HepG2 (cell line): ENCODE results near the gene KATNB1. TPM values are rescaled to one million over a fixed set of nuclear protein-coding genes. Genes with fewer than 3 reads are reported as not detected.
A peak's percentile ranks its signal among the peaks of the same experiment; 100 is the strongest.

ENCODE experiments used
- ATAC-seq: fragments of 200-7000 bp; cut with Tn5 transposase; 3 replicates; pipeline ENCODE4 v1.9.1; 2020; ENCODE audit warnings: mild to moderate bottlenecking, moderate library complexity
- BruUV-seq: library from RNA; stranded (reverse); fragments of 400-500 nt; replicated peaks from 2 replicates; lab custom pipeline; 2021; lab: Mats Ljungman, UMichigan
- CTCF ChIA-PET: fragments of 300-600 bp; formaldehyde crosslinking; extraction: SDS; loops from one replicate; lab custom pipeline; 2021; ENCODE audit warnings: low total read pairs, inconsistent platforms, low intra/inter-chr PET ratio; lab: Yijun Ruan, JAX
- POLR2A ChIA-PET: fragments of 350-600 bp; sonication (Branson Sonifier 250); formaldehyde crosslinking; loops from one replicate; lab custom pipeline; 2020; ENCODE audit warnings: antibody characterized with exemption, inconsistent platforms; lab: Yijun Ruan, JAX
- DNase-seq: peaks from one replicate; pipeline ENCODE4 v3.0.0-alpha.2; 2015; ENCODE audit warnings: low spot score
- FAIRE-seq: peaks from 3 replicates; lab custom pipeline; 2011; peaks lifted over from hg19 to GRCh38; lab: Jason Lieb, UNC
- H2AFZ ChIP-seq: one replicate; pipeline ENCODE4 v1.6.1; 2011; ENCODE audit warnings: low read length, inconsistent platforms
- H3K27ac ChIP-seq: fragments of 300-600 bp; 3 replicates; pipeline ENCODE4 v1.8.0; 2011; ENCODE audit warnings: mixed run types, mild to moderate bottlenecking, mixed read lengths, low read length, inconsistent platforms; ENCODE audit not compliant: insufficient read depth; ENCODE audit errors: extremely low read length
- H3K27me3 ChIP-seq, 2 experiments: fragments of 200-600 bp in 1 of 2; 2 replicates in 1 of 2; 3 replicates in 1 of 2; pipeline versions ENCODE4 v1.6.0 to v1.8.0; 2011; ENCODE audit warnings: low read length in 2 of 2, mild to moderate bottlenecking in 2 of 2, moderate library complexity in 2 of 2, inconsistent platforms in 1 of 2; ENCODE audit not compliant: insufficient read depth in 2 of 2, control insufficient read depth in 1 of 2
- H3K36me3 ChIP-seq, 2 experiments: fragments of 200-600 bp in 1 of 2; replicated peaks in 1 of 2; 2 replicates in 1 of 2; 3 replicates in 1 of 2; pipeline versions ENCODE4 v1.5.1 to v1.8.0; 2011; ENCODE audit warnings: low read length in 2 of 2, inconsistent platforms in 1 of 2; ENCODE audit not compliant: insufficient read depth in 2 of 2, control insufficient read depth in 1 of 2
- H3K4me1 ChIP-seq: 2 replicates; pipeline ENCODE4 v1.5.1; 2012; ENCODE audit warnings: low read length, inconsistent platforms; ENCODE audit not compliant: insufficient read depth
- H3K4me2 ChIP-seq: 2 replicates; pipeline ENCODE4 v1.6.0; 2011; ENCODE audit warnings: low read depth, low read length, inconsistent platforms
- H3K4me3 ChIP-seq, 3 experiments: fragments of 200-600 bp in 1 of 3; sonication (generic), shearing (Covaris generic) in 1 of 3; replicated peaks in 1 of 3; 2 replicates each; pipeline ENCODE4 v1.5.1; 2011 to 2016; ENCODE audit warnings: low read length in 3 of 3, inconsistent platforms in 2 of 3, low read depth in 2 of 3, mild to moderate bottlenecking in 2 of 3, control low read depth in 1 of 3, mixed read lengths in 1 of 3; ENCODE audit not compliant: insufficient read depth in 1 of 3
- H3K79me2 ChIP-seq: one replicate; pipeline ENCODE4 v1.6.1; 2011; ENCODE audit warnings: low read length, inconsistent platforms; ENCODE audit not compliant: insufficient read depth
- H3K9ac ChIP-seq: 2 replicates; pipeline ENCODE4 v1.6.0; 2011; ENCODE audit warnings: mild to moderate bottlenecking, low read depth, low read length, inconsistent platforms; ENCODE audit not compliant: insufficient read depth
- H3K9me3 ChIP-seq: 2 replicates; pipeline ENCODE4 v1.5.1; 2012; ENCODE audit warnings: mild to moderate bottlenecking, low read length
- H4K20me1 ChIP-seq: 2 replicates; pipeline ENCODE4 v1.6.0; 2011; ENCODE audit warnings: inconsistent platforms, mild to moderate bottlenecking, low read length, moderate library complexity; ENCODE audit not compliant: insufficient read depth
- FOXO4 ChIP-seq: sonication (generic); formaldehyde crosslinking; conservative IDR thresholded peaks from 2 replicates; pipeline ENCODE4 v1.8.1; 2023; ENCODE audit warnings: missing genetic modification reagents
- HBP1 ChIP-seq: IDR thresholded peaks from 2 replicates; pipeline ENCODE4 v1.6.1; 2016; ENCODE audit warnings: low read depth, control low read depth
- KDM6A ChIP-seq: IDR thresholded peaks from 2 replicates; pipeline ENCODE4 v1.6.1; 2016; ENCODE audit warnings: low read depth
- MTA1 ChIP-seq: sonication (generic); formaldehyde crosslinking; IDR thresholded peaks from 2 replicates; pipeline ENCODE4 v1.4.0; 2020; ENCODE audit warnings: missing genetic modification reagents, mild to moderate bottlenecking, borderline replicate concordance
- POLR2A ChIP-seq, 2 experiments: IDR thresholded peaks; 2 replicates each; pipeline ENCODE4 v1.6.1; 2011; ENCODE audit warnings: low read depth in 2 of 2, low read length in 2 of 2, mild to moderate bottlenecking in 1 of 2, moderate library complexity in 1 of 2; ENCODE audit not compliant: insufficient read depth in 1 of 2
- TP53 ChIP-seq: sonication (generic); formaldehyde crosslinking; conservative IDR thresholded peaks from 2 replicates; pipeline ENCODE4 v1.4.0; 2020; ENCODE audit warnings: missing genetic modification reagents
- ZNF18 ChIP-seq: sonication (generic); formaldehyde crosslinking; IDR thresholded peaks from 2 replicates; pipeline ENCODE4 v1.8.0; 2022; ENCODE audit warnings: mild to moderate bottlenecking, missing genetic modification reagents; ENCODE audit not compliant: insufficient replicate concordance
- ZNF446 ChIP-seq: sonication (generic); formaldehyde crosslinking; IDR thresholded peaks from 2 replicates; pipeline ENCODE4 v1.5.0; 2020; ENCODE audit warnings: mild to moderate bottlenecking, missing genetic modification reagents
- ZNF556 ChIP-seq: sonication (generic); formaldehyde crosslinking; IDR thresholded peaks from 2 replicates; pipeline ENCODE4 v1.4.0; 2020; ENCODE audit warnings: mild to moderate bottlenecking, missing genetic modification reagents, borderline replicate concordance
- ZNF564 ChIP-seq: sonication (generic); formaldehyde crosslinking; IDR thresholded peaks from 2 replicates; pipeline ENCODE4 v1.8.1; 2023; ENCODE audit warnings: mild to moderate bottlenecking, missing genetic modification reagents
- ZNF784 ChIP-seq: sonication (generic); formaldehyde crosslinking; IDR thresholded peaks from 2 replicates; pipeline ENCODE4 v1.5.1; 2020; ENCODE audit warnings: missing genetic modification reagents, mild to moderate bottlenecking, borderline replicate concordance
- WGBS: methylation state at CpG from one replicate; pipeline ENCODE4 v1.1.6; 2017; ENCODE audit warnings: low lambda C conversion rate; 5-methylcytosine and 5-hydroxymethylcytosine counted together
- in situ Hi-C: cut with HindIII; loops from 2 replicates; pipeline ENCODE4 v1.10.0; 2017; ENCODE audit warnings: low pct_unique_long_range_greater_than_20kb; ENCODE audit not compliant: extremely low pct_ligation_motif_present
- intact Hi-C: fragments of 100-400 bp; cut with micrococcal nuclease; formaldehyde crosslinking; loops from one replicate; pipeline ENCODE4 v1.10.0; 2022; ENCODE audit not compliant: unreplicated experiment
- polyA plus RNA-seq, 8 experiments: library from polyadenylated mRNA; depleted of rRNA in 3 of 8; stranded (reverse) in 7 of 8; unstranded in 1 of 8; fragments of >200 nt; fragmentation: Illumina TruSeq in 4 of 8; extraction: Trizol in 4 of 8; gene quantifications; 2 replicates each; pipeline versions ENCODE4 v1.2.1 to v1.2.3, GENCODE V29; 2011 to 2016; ENCODE audit warnings: low read depth in 4 of 8, missing spikeins in 1 of 8, mixed read lengths in 1 of 8; ENCODE audit not compliant: insufficient read depth in 1 of 8
- total RNA-seq, 5 experiments: library from RNA; depleted of rRNA; stranded (reverse); fragments of >200 nt; fragmentation: Illumina TruSeq; extraction: Trizol; gene quantifications; 2 replicates each; pipeline ENCODE4 v1.2.3, GENCODE V29; 2016; ENCODE audit warnings: low read depth in 1 of 5

The KATNB1 gene
- total and polyA plus RNA-seq, 2 of the 13 experiments (the other 11 are each of a cell fraction or from before 2014, with no cell fraction given) = 31.5 to 43.5 TPM

DNA sequence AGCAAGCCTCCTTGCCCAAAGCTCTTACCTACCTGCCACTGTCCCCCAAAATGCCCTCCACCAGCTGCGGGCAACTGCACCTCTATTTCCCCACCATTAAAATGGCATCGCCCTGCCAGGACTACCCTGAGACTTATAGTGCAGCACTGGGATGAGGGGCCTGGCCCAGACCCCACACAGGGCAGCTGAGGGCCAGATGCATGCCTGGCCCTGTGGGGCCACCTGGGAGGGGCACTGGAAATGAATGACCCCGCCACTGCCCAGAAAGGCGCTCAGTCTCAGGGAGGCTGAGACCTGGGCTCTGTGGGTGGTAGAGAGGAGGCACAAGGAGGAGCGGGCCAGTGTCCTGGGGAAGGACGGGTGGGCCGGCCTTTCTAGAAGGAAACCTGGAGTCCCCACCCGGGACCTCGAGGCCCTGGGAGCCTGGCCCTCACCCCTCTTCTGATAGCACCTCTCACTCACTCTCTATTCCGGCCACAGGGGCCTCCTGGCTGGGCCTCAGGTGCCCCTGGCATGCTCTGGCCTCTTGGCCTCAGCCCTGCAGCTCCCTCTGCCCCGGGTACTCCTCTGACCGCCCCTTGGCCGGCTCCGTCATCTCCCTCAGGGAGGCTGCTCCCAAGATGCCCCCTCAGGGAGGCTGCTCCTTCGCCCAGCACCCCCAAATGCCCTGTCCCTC is 26.9 kb downstream of the KATNB1 start:
- in situ Hi-C loops (no loop called here), intact Hi-C loops (no loop called here)
- Histone ChIP-seq H4K20me1 (no peaks in the 10 kb centered on the region), H3K4me3 (no peak overlapping the region), H3K4me2 (no peak overlapping the region), H3K36me3 (peaks cover 24 to 63% of the 10 kb centered on the region in 2 experiments), H2AFZ (no peak overlapping the region), H3K9me3 (no peaks in the 10 kb centered on the region), H3K27ac (no peak overlapping the region), H3K27me3 (no peaks in the 10 kb centered on the region), H3K79me2 (no peaks in the 10 kb centered on the region), H3K9ac (no peak overlapping the region), H3K4me1 (no peaks in the 10 kb centered on the region)
- FAIRE-seq (no peak), DNase-seq (no peak), ATAC-seq (no peak)
- 81% methylated on average over 15 of the region's 15 CpGs for WGBS
- BruUV-seq = no TSS peak
- ChIA-PET CTCF (no interaction called here), POLR2A (no interaction called here)
- TF ChIP-seq KDM6A (CRISPR knock-in tag) (no peak), FOXO4 (0 out of 2 replicates have a peak, but pooled peaks have one; percentile 27)

DNA sequence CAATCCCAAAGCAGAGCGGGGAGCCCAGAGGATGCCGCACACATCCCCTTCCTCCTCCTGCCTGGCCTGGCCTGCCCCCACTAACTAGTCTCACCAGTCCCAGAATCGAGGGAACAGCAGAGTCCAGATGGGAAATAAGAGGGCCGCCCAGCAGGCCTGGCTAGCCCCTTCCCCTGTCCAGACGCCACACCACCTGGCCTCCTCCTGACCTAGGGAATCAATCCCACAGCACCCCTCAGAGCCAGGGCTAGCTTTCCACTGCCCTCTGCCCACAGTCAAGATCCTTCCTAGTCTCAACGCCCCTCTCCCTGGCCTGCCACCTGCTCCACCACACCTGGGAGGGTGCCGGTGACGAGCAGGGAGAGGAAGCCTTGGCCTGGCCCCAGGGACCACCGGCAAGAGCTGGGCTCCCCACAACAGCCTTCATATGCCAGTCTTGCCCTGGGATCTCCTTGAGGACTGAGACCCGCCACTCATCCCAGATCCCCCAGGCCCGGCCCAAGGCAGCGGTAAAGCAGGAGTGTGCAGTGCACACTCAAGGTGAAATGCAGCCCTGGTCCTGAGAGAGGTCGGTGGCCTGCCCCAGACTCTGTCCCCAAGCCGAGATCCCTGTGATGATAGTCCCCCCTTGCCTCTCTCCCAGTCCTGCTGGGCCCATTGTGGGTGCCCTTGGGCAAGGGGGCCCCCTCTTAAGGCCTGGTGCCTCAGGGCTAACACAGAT is 27.9 kb downstream of the KATNB1 start:
- CTCF ChIA-PET = no interaction called here
- no peak overlapping the region for H3K4me2 ChIP-seq
- intact Hi-C loops = no loop called here
- in situ Hi-C loops = no loop called here
- no TSS peak for BruUV-seq
- H4K20me1 ChIP-seq = no peaks in the 10 kb centered on the region
- H3K4me3 ChIP-seq = no peak overlapping the region
- no peak overlapping the region for H3K27ac ChIP-seq
- WGBS = 93% methylated on average over 12 of the region's 14 CpGs
- POLR2A ChIA-PET = interaction anchor here (1.5 kb wide), 1 partner anchor 19 kb away, joined by 5 read pairs; no protein-coding TSS in a partner anchor
- no peaks in the 10 kb centered on the region for H3K79me2 ChIP-seq
- no peaks in the 10 kb centered on the region for H3K27me3 ChIP-seq
- ATAC-seq (no peak), FAIRE-seq (no peak), DNase-seq (no peak)
- H2AFZ ChIP-seq = no peak overlapping the region
- H3K4me1 ChIP-seq = no peaks in the 10 kb centered on the region
- peaks cover 22 to 61% of the 10 kb centered on the region in 2 experiments for H3K36me3 ChIP-seq
- no peak overlapping the region for H3K9ac ChIP-seq
- H3K9me3 ChIP-seq = no peaks in the 10 kb centered on the region
- TF ChIP-seq ZNF18 (CRISPR knock-in tag) (no peak), TP53 (CRISPR knock-in tag) (no peak), MTA1 (CRISPR knock-in tag) (no peak), POLR2A (IDR thresholded peaks at IDR 0.05; ENCODE audit: insufficient read depth in 1 of 2, low read depth in 2 of 2, low read length in 2 of 2) (0 out of 4 replicates have a peak, but pooled peaks of 1 of the 2 experiments have one; percentile 18), ZNF556 (no peak), HBP1 (no peak), ZNF446 (CRISPR knock-in tag) (no peak), ZNF784 (CRISPR knock-in tag) (no peak), ZNF564 (CRISPR knock-in tag) (no peak)
